ENCODE results near the gene MYO1F. TPM values are rescaled to one million over a fixed set of nuclear protein-coding genes. Genes with fewer than 3 reads are reported as not detected.

MYO1F gene
- polyA plus RNA-seq, 1 donor (not counting 4 experiments of a cell fraction or from before 2014, with no cell fraction given): 0.14 TPM

DNA sequence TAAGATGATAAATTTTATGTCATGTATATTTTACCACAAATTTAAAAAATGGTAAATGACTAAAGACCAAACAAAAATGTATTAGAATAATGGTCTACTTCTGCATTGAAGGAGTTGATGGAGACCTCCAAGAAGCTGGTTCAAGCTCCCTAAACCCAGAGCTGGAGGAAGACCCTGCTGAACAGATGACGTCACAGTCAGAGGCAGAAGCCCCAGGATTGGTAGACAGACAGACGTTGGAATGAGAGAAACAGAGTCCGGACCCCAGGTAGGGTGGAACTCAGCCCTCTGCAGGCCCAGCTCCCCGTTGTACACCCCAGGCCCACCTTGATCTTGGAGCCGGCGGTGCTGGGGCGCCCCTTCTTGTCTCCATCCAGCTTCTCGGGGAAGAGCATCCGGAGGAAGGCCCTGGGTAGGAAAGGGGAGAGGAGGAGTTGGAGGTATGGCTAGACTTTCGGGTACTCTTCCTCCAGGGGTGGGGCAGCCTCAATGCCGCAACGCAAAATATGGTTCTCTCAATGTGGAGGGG lies 37.6 kb downstream of the MYO1F start:
- H2AFZ ChIP-seq (ENCODE audit: control insufficient read depth, low read length): no peak overlapping the region
- no peaks in the 10 kb centered on the region for H4K20me1 ChIP-seq (ENCODE audit: control insufficient read depth, extremely low read depth, insufficient read depth, low read length)
- H3K79me2 ChIP-seq (ENCODE audit: control insufficient read depth, insufficient read depth, low read length): no peaks in the 10 kb centered on the region
- H3K27me3 ChIP-seq (ENCODE audit: control insufficient read depth, extremely low read depth, insufficient read depth, low read length): no peaks in the 10 kb centered on the region
- H3K36me3 ChIP-seq (ENCODE audit: control insufficient read depth in 2 of 2, extremely low read depth in 1 of 2, insufficient read depth in 2 of 2, low read length in 2 of 2): no peaks in the 10 kb centered on the region
- H3K9me3 ChIP-seq (ENCODE audit: control insufficient read depth, low read depth, low read length): no peaks in the 10 kb centered on the region
- TF ChIP-seq, protein P1, sequence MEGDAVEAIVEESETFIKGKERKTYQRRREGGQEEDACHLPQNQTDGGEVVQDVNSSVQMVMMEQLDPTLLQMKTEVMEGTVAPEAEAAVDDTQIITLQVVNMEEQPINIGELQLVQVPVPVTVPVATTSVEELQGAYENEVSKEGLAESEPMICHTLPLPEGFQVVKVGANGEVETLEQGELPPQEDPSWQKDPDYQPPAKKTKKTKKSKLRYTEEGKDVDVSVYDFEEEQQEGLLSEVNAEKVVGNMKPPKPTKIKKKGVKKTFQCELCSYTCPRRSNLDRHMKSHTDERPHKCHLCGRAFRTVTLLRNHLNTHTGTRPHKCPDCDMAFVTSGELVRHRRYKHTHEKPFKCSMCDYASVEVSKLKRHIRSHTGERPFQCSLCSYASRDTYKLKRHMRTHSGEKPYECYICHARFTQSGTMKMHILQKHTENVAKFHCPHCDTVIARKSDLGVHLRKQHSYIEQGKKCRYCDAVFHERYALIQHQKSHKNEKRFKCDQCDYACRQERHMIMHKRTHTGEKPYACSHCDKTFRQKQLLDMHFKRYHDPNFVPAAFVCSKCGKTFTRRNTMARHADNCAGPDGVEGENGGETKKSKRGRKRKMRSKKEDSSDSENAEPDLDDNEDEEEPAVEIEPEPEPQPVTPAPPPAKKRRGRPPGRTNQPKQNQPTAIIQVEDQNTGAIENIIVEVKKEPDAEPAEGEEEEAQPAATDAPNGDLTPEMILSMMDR (optimal IDR thresholded peaks at IDR 0.05 in 1 of 3, IDR thresholded peaks at IDR 0.05 in 1 of 3, conservative IDR thresholded peaks at IDR 0.05 in 1 of 3; ENCODE audit: extremely low read depth in 1 of 3, insufficient read depth in 2 of 3, low read length in 3 of 3): no peak
- no peak for TF ChIP-seq EZH2 (IDR thresholded peaks at IDR 0.05; ENCODE audit: low read length)
- H3K9ac ChIP-seq (ENCODE audit: control insufficient read depth, extremely low read depth, insufficient read depth, low read length): no peak overlapping the region
- FAIRE-seq: no peak
- H3K4me3 ChIP-seq (ENCODE audit: control insufficient read depth in 2 of 3, extremely low read depth in 1 of 3, insufficient read depth in 2 of 3, low read depth in 1 of 3, low read length in 3 of 3): no peak overlapping the region
- no peak overlapping the region for H3K27ac ChIP-seq (ENCODE audit: control insufficient read depth, insufficient read depth, low read length)
- dilution Hi-C loops (cut with MboI; ENCODE audit: extremely low pct_ligation_motif_present, low sequenced_read_pairs): no loop called here
- no peaks in the 10 kb centered on the region for H3K9me1 ChIP-seq (ENCODE audit: control insufficient read depth, extremely low read depth, insufficient read depth, low read length)
- DNase-seq (ENCODE audit: low read depth, low spot score): no peak
- no peak overlapping the region for H3K4me2 ChIP-seq (ENCODE audit: control insufficient read depth, extremely low read depth, insufficient read depth, low read depth, low read length)
- H3K4me1 ChIP-seq (ENCODE audit: control insufficient read depth, extremely low read depth, insufficient read depth, low read length): no peaks in the 10 kb centered on the region

DNA sequence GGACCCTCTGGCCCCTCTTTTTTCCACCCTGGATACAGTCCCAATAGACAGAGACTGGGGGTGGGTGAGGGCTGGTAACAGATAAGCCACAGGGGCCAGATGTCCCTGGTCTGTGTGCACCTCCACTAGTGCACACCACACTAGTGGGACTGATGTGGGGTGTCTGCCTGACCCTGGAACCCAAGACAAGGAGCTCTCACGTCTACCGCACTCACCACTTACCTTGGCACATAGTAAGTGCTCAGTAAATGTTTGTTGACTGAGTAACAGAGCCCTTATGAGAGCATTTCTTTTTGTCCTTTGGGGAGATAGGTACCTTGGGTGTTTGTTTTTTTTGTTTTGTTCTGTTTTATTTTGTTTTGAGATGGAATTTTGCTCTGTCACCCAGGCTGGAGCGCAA lies 40.1 kb downstream of the MYO1F start:
- no peaks in the 10 kb centered on the region for H4K20me1 ChIP-seq (ENCODE audit: control insufficient read depth, extremely low read depth, insufficient read depth, low read length)
- H3K27ac ChIP-seq (ENCODE audit: control insufficient read depth, insufficient read depth, low read length): no peak overlapping the region
- H3K79me2 ChIP-seq (ENCODE audit: control insufficient read depth, insufficient read depth, low read length): no peaks in the 10 kb centered on the region
- no peak overlapping the region for H3K4me2 ChIP-seq (ENCODE audit: control insufficient read depth, extremely low read depth, insufficient read depth, low read depth, low read length)
- FAIRE-seq (no peak), DNase-seq (ENCODE audit: low read depth, low spot score) (no peak)
- dilution Hi-C loops (cut with MboI; ENCODE audit: extremely low pct_ligation_motif_present, low sequenced_read_pairs): no loop called here
- H3K36me3 ChIP-seq (ENCODE audit: control insufficient read depth in 2 of 2, extremely low read depth in 1 of 2, insufficient read depth in 2 of 2, low read length in 2 of 2): no peaks in the 10 kb centered on the region
- no peaks in the 10 kb centered on the region for H3K4me1 ChIP-seq (ENCODE audit: control insufficient read depth, extremely low read depth, insufficient read depth, low read length)
- TF ChIP-seq, protein P1 (optimal IDR thresholded peaks at IDR 0.05 in 1 of 3, IDR thresholded peaks at IDR 0.05 in 1 of 3, conservative IDR thresholded peaks at IDR 0.05 in 1 of 3; ENCODE audit: extremely low read depth in 1 of 3, insufficient read depth in 2 of 3, low read length in 3 of 3): no peak
- TF ChIP-seq EZH2 (IDR thresholded peaks at IDR 0.05; ENCODE audit: low read length): no peak
- no peaks in the 10 kb centered on the region for H3K9me3 ChIP-seq (ENCODE audit: control insufficient read depth, low read depth, low read length)
- H2AFZ ChIP-seq (ENCODE audit: control insufficient read depth, low read length): no peak overlapping the region
- H3K9me1 ChIP-seq (ENCODE audit: control insufficient read depth, extremely low read depth, insufficient read depth, low read length): no peaks in the 10 kb centered on the region
- H3K9ac ChIP-seq (ENCODE audit: control insufficient read depth, extremely low read depth, insufficient read depth, low read length): no peak overlapping the region
- H3K27me3 ChIP-seq (ENCODE audit: control insufficient read depth, extremely low read depth, insufficient read depth, low read length): no peaks in the 10 kb centered on the region
- H3K4me3 ChIP-seq (ENCODE audit: control insufficient read depth in 2 of 3, extremely low read depth in 1 of 3, insufficient read depth in 2 of 3, low read depth in 1 of 3, low read length in 3 of 3): no peak overlapping the region
